Nephron progenitor cell (in vitro differentiated cells): Measurements from ENCODE around the gene GPR161.
A peak's percentile ranks its signal among the peaks of the same experiment; 100 is the strongest.

Experiments used
- DNase-seq: peaks from one replicate; pipeline ENCODE4 v3.0.0; 2021
- H3K27ac Mint-ChIP-seq: 2 replicates; pipeline ENCODE4 v1.8.0; 2021; ENCODE audit warnings: mild to moderate bottlenecking, moderate library complexity, mixed read lengths
- H3K27me3 Mint-ChIP-seq: 2 replicates; pipeline ENCODE4 v1.8.0; 2021; ENCODE audit warnings: mild to moderate bottlenecking, low read depth, mixed read lengths; ENCODE audit not compliant: poor library complexity
- H3K36me3 Mint-ChIP-seq: 2 replicates; pipeline ENCODE4 v1.8.0; 2021; ENCODE audit warnings: low read depth, mixed read lengths
- H3K4me1 Mint-ChIP-seq: 2 replicates; pipeline ENCODE4 v1.8.0; 2021; ENCODE audit warnings: mixed read lengths
- H3K4me3 Mint-ChIP-seq: 2 replicates; pipeline ENCODE4 v1.8.0; 2021; ENCODE audit warnings: mild to moderate bottlenecking, moderate library complexity, mixed read lengths
- H3K9me3 Mint-ChIP-seq: 2 replicates; pipeline ENCODE4 v1.8.0; 2021; ENCODE audit warnings: mild to moderate bottlenecking, moderate library complexity, mixed read lengths
- TF ChIP-seq, protein P1 (sequence below): fragments of 200-600 bp; sonication (generic); IDR thresholded peaks from 2 replicates; pipeline ENCODE4 v1.5.0; 2021; ENCODE audit warnings: antibody characterized with exemption

Gene GPR161

DNA sequence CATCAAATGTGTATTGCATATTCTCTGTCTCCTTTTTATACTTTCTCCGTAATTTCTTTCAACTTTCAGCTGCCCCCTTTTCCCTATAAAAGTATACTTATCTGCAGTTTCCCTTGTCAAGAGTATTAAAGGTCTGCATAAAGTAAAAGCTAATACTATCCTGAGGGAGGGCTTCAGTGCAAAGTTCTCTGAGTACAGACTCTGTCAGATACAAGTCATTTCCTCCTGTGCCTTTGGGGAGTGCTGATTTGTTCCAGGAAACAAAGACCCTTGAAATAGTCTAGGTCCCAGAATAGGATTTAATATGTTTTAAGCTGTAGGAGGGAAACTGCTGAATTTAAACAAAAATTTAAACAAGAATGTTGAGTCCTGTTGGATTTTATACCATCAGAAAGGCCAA lies 11.7 kb downstream of the GPR161 start:
- Mint-ChIP-seq H3K9me3 (peaks cover 46% of the 10 kb centered on the region), H3K27ac (no peak overlapping the region), H3K4me1 (peaks cover 21% of the 10 kb centered on the region), H3K27me3 (no peaks in the 10 kb centered on the region), H3K4me3 (no peak overlapping the region), H3K36me3 (peaks cover 94% of the 10 kb centered on the region)
- no peak for DNase-seq
- TF ChIP-seq, protein P1, sequence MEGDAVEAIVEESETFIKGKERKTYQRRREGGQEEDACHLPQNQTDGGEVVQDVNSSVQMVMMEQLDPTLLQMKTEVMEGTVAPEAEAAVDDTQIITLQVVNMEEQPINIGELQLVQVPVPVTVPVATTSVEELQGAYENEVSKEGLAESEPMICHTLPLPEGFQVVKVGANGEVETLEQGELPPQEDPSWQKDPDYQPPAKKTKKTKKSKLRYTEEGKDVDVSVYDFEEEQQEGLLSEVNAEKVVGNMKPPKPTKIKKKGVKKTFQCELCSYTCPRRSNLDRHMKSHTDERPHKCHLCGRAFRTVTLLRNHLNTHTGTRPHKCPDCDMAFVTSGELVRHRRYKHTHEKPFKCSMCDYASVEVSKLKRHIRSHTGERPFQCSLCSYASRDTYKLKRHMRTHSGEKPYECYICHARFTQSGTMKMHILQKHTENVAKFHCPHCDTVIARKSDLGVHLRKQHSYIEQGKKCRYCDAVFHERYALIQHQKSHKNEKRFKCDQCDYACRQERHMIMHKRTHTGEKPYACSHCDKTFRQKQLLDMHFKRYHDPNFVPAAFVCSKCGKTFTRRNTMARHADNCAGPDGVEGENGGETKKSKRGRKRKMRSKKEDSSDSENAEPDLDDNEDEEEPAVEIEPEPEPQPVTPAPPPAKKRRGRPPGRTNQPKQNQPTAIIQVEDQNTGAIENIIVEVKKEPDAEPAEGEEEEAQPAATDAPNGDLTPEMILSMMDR, result no peak

DNA sequence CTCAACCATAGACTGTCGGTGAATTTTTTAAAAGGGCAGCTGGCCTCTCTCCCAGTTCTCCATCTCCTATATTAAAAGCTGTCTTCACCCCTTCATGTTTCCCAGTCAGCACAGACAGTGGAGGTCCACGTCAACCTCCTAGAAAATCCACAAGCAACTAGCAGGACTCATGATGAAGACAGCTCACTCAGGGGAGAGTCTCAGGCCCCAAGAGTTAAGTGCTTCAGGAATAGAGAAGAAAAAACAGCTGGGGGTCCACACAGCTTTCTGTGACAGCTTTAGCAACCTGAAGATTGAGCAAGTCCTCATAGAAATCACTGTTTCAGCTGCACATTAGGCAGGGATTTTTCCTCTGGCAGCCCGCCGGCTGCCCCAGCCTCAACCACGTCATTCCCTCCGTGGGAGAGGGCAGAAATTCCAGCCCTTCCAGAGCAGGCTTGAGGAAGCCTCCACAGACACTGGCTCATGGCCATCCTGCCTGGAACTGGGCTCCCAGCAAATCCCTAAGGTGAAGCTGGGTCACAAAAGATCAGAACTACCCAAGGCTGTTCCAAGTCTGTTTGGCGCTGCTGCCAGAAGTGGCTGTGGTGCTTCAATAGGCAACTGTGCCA lies 15.2 kb downstream of the GPR161 start:
- Mint-ChIP-seq H3K4me1 (peaks cover 21% of the 10 kb centered on the region), H3K36me3 (peaks cover 93% of the 10 kb centered on the region), H3K4me3 (no peak overlapping the region), H3K27me3 (no peaks in the 10 kb centered on the region), H3K27ac (peak overlapping the region; percentile 50), H3K9me3 (peaks cover 28% of the 10 kb centered on the region)
- DNase-seq, result no peak
- TF ChIP-seq, protein P1, result no peak

DNA sequence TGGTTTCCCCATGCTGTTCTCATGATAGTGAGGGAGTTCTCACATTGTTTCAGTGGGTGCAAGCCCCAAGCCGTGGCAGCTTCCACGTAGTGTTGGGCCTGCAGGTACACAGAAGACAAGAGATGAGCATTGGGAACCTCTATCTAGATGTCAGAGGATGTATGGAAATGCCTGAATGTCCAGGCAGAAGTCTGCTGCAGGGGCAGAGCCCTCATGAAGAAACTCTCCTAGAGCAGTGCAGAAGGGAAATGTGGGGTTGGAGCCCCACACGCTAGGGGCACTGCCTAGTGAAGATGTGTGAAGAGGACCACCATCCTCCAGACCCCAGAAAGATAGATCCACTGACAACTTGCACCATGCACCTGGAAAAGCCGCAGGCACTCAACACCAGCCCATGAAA lies 17.0 kb downstream of the GPR161 start:
- peaks cover 87% of the 10 kb centered on the region for H3K36me3 Mint-ChIP-seq

DNA sequence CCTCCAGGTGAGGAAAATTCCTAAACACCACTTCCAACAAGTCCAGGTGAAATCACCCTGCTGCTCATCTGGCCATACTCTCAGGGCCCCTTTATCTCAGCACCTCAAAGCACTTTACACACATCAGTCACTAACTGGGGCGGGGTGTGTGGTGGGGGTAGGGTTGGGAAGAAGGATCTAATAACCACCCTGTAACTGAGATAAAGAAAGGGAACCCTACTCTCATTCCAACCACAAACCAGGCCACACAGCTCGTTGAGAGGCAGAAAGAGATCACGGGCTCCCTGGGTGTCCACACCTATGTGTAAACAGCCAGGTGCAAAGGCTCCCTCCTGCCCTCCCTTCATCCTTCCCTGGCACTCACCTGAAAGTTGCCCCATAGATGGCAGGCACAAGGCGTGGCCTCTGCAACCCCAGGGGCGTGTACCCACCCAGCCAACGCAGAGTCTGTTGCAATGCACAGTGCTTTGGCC lies 20.4 kb downstream of the GPR161 start:
- Mint-ChIP-seq H3K4me1 (peaks cover 17% of the 10 kb centered on the region), H3K4me3 (no peak overlapping the region), H3K36me3 (peaks cover 87% of the 10 kb centered on the region), H3K27me3 (no peaks in the 10 kb centered on the region), H3K27ac (no peak overlapping the region), H3K9me3 (peaks cover 35% of the 10 kb centered on the region)
- no peak for DNase-seq
- TF ChIP-seq, protein P1, result no peak

More for the DNA sequence above, 17.0 kb downstream of the GPR161 start:
- Mint-ChIP-seq H3K9me3 (peaks cover 28% of the 10 kb centered on the region), H3K27ac (no peak overlapping the region), H3K27me3 (no peaks in the 10 kb centered on the region), H3K4me3 (no peak overlapping the region), H3K4me1 (peaks cover 26% of the 10 kb centered on the region)
- TF ChIP-seq, protein P1, result no peak
- no peak for DNase-seq

DNA sequence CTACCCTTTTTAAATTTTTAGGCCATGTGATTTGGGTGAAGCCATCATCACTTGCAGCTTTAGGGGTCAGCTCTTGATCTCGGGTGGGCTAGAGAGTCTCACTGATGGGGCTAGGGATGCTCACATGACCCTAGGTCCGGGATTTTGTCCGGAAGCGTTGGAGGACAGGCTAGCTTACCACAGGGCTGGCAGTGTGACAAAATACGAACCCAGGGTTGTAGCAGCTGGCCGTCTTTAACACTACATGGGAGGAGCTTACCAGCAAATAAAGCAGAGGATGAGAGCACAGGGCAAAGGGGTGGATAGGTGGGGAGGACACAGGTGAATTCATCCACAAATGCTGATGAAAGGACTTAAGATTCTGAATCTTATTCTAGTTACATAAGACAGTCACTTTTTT lies 21.9 kb downstream of the GPR161 start:
- Mint-ChIP-seq H3K27me3 (no peaks in the 10 kb centered on the region), H3K4me3 (no peak overlapping the region), H3K9me3 (peaks cover 28% of the 10 kb centered on the region), H3K4me1 (peaks cover 24% of the 10 kb centered on the region), H3K36me3 (peaks cover 87% of the 10 kb centered on the region), H3K27ac (no peak overlapping the region)
- DNase-seq, result no peak
- TF ChIP-seq, protein P1, result no peak

DNA sequence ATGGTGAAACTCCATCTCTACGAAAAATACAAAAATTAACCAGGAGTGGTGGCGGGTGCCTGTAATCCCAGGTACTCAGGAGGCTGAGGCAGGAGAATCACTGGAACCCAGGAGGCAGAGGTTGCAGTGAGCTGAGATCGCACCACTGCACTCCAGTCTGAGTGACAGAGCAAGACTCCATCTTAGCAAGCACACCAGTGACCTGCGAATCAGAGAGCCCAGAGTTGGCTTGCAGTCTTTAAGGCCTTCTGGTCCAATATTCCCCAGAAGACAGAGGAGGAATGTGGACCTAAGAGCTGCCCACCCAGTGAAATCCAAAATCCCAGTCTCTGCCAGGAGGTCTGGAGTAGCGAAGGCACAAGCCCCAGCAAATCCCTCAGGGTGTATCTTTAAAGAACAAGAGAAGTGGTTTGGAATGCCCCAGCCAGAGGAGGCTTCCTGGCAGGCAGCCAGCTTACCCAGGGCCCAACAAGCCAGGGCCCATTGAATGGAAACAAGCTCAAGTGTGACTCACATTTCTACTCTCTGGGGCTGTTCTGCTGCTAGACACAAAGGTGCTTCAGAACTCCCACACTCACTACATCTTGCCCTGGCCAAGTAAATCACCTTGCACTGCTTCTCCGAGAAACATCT lies 23.9 kb downstream of the GPR161 start:
- DNase-seq, result no peak
- H3K27me3 Mint-ChIP-seq, result no peaks in the 10 kb centered on the region
- peak overlapping the region; percentile 36 for H3K27ac Mint-ChIP-seq
- H3K9me3 Mint-ChIP-seq, result peaks cover 20% of the 10 kb centered on the region
- H3K4me3 Mint-ChIP-seq, result no peak overlapping the region
- H3K4me1 Mint-ChIP-seq, result peaks cover 29% of the 10 kb centered on the region
- H3K36me3 Mint-ChIP-seq, result peaks cover 86% of the 10 kb centered on the region
- TF ChIP-seq, protein P1, result no peak
